Forelimb muscle (tissue), 1 donor: ENCODE data around the gene SBK2. TPM values are rescaled to one million over a fixed set of nuclear protein-coding genes. Genes with fewer than 3 reads are reported as not detected.
"Not testable (repeated sequence)": the region's sequence is repeated elsewhere in the genome, so short reads cannot be mapped to it uniquely, and the experiment has no call there.

Experiments used
- DNase-seq: peaks from one replicate; pipeline ENCODE4 v3.0.0-alpha.2; 2013; ENCODE audit warnings: low read depth
- polyA plus RNA-seq: library from polyadenylated mRNA; unstranded; fragments of 120-200 nt; gene quantifications from one replicate; pipeline ENCODE4 v1.2.1, GENCODE V29; 2013; ENCODE audit not compliant: insufficient read length

SBK2 gene
- polyA plus RNA-seq, 1 donor: 3.1 TPM

DNA sequence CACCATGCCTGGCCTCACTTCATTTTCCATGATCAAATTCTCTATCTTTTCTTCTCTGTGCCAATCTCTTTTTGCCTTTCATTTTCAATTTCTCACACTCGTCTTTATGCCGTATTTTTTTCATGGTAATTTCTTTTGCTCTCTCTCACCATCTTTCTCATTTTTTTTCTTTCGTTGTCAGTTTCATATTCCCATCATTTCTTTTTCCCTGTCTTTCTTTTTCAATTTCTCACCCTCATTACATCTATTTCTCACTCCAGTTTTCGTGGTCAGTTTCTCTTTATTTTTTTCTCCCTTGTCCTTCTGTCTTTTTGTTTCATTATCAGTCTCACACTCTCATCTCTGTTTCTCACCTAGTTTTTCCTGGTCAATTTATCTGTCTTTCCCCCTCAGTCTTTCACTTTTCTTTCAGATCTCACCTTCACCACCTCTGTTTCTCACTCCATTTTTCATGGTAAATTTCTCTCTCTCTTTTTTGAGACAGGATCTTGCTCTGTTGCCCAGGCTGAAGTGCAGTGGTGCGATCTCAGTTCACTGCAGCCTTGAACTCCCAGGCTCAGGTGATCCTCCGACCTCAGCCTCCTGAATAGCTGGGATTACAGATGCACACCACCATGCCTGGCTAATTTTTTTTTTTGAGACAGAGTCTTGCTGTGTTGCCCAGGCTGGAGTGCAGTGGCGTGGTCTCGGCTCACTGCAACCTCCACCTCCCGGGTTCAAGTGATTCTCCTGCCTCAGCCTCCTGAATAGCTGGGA, 34.6 kb downstream of the SBK2 start:
- no peak for DNase-seq

DNA sequence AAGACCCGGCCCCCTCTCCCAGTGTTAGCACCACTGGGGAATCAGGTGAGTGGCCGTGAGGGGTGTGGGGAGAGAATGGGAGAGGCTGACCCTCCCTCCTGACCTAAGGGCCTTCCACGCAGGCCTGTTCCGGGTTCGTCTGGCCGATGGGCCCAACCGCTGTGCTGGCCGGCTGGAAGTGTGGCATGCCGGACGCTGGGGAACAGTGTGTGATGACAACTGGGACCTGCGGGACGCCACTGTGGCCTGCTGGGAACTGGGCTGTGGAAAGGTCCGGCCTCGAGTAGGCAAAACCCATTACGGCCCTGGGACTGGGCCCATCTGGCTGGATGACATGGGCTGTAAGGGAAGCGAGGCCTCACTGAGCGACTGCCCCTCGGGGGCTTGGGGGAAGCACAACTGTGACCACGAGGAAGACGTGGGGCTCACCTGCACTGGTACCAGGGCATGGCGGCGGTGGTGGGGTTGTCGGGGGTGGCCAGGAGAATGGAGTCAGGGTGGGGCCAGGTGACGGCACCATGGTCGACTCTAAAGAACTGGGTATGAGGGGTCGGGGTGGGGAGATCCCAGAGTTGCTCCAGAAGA, 36.5 kb downstream of the SBK2 start:
- no peak for DNase-seq

DNA sequence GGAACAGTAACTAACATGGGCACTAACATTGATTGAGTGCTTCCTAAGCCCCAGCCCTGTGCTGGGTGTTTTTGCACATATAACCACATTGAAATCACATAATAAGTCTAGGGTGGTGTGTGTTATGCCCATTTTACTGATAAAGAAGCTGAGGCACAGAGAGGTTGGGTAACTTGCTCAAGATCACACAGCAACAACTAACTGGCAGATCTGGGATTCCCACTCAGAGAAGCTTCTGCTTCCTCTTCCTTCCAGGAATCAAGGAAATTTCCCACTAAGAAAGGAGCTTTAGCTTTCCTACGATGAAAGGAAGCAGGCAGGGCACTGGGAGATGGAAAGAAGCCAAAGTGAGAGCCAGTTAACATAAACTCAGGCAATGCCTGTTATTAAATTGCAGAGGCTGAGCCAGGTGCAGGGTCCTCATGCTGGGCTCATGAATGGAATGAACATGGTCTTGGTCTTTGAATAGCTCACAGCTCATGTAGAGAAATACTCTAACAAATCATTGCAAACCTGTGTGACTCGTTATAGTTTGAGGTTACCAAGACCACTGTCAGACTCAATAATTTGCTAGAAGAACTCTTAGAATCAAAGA, 38.6 kb downstream of the SBK2 start:
- no peak for DNase-seq

DNA sequence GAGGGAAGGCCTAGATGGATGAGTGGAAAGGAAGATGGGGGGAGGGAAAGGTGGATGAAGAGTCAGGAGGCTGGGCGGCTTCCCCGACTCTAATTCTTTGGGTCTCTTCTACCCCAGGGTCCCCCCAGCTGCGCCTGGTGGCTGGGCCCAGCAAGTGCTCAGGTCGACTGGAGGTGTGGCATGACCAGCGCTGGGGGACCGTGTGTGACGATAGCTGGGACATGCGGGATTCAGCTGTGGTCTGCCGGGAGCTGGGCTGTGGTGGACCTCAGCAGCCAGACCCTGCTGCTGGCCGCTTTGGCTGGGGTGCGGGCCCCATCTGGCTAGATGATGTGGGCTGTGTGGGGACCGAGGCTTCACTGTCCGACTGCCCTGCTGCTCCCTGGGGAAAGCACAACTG, 39.2 kb downstream of the SBK2 start:
- DNase-seq: no peak

DNA sequence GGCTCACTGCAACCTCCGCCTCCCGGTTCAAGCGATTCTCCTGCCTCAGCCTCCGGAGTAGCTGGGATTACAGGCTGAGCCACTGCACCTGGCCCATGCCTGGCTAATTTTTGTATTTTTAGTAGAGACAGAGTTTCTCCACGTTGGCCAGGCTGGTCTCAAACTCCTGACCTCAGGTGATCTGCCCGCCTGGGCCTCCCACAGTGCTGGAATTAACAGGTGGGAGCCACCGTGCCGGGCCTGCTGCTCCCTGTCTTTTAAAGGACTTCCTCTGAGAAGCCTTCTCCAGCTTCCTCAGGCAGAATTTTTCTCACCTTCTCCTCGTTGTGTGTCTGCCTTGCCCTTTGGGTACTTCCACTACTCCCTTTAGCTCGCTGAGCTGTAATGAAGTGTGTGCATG, 40.1 kb downstream of the SBK2 start:
- not testable (repeated sequence) for DNase-seq

DNA sequence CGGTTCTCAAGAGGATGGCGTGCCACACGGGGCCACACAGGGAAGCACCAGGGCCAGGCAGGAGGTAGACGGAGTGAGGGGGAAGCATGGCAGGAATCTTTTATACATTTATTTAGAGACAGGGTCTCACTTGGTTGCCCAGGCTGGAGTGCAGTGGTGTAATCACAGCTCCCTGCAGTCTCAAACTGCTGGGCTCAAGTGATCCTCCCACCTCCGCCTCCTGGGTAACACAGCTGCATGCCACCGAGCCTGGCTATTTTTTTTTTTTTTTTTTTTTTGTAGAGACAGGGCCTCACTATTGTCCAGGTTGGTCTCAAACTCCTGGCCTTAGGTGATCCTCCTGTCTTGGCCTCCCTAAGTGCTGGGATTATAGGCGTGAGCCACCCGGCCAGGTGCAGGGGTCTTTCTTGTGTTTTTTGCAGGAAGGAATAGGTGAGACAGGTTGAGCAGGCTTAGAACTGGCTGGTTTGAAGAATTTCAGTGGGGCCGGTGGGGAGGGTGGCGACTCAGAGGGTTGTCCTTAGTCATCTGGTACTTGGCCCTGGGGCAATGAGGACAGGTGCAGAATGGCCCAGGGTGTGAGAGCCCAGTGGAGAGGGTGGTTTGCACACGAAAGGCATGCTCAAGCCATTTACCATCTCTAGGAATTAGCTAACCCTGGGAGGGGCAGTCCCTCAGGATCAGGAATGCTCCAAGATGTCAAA, 41.1 kb downstream of the SBK2 start:
- no peak for DNase-seq

DNA sequence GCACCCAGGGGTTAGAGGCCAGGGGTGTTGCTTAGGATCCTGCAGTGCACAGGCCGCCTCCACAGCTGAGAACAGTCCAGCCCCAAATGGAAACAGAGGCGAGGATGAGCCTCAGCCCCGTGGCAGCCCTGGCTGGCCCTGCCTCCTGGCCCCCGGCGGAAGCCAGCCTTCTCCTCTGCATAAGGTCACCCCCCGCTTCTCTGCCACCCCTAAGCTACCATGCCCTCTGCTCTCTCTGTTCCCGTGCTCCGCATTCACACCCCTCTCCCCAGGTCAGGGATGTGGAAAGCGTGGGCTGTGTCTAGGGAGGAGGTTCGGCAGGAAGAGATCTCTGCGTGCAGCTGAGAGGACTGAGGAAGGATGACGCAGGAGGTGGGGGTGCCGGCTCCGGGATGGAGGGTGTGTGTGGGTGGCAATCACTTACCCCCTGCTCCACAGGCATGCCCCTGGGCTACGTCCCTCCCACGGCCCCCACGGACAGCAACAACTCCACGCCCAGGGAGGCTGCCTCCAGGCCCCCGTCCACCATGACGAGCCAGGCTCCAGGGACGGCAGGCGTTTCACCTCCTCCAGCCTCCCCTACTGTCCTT, 42.7 kb downstream of the SBK2 start:
- no peak for DNase-seq

DNA sequence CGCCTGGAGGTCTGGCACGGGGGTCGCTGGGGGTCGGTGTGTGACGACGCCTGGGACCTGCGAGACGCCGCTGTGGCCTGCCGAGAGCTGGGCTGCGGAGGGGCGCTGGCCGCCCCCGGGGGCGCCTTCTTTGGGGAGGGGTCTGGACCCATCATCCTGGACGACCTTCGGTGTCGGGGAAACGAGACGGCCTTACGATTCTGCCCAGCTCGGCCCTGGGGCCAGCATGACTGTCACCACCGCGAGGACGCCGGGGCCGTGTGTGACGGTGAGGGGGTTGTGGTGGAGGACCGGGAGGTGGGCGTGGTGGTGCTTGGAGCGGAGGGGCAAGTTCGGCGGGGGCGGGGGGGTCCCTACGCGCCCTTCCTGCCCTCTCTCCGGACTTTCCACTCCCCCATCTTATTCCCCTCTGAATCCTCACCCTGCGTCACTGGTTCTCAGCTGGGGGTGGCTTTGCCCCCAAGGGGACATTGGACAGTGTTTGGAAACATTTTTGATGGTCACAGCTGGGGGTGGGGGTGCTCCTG, 43.2 kb downstream of the SBK2 start:
- no peak for DNase-seq

DNA sequence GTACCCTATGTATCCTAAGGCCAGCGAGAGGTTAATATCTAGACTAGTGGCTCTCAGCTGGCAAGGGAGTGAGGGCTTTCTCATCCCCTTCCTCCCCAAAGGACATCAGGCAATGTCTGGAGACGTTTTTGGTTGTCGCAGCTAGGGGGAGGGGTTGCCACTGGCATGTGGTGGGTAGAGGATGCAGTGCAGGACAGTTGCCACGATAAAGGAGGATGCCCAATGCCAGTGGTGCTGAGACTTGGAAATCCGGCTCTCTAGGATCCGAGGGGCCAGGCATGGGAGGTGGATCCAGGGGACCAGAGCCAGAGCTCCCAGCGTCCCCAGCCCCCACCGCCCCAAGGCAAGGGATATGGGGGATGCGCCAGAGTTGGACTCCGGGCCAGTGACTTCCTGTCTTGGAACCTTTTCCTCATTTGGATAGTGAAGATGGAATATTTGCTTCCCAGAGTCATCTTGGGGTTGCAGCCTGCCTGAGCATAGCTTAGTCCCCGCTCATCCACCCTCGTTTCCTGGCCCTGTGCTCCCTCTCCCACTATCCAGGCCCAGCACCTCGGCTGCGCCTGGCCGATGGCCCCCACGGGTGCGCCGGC, 43.8 kb downstream of the SBK2 start:
- DNase-seq: no peak

DNA sequence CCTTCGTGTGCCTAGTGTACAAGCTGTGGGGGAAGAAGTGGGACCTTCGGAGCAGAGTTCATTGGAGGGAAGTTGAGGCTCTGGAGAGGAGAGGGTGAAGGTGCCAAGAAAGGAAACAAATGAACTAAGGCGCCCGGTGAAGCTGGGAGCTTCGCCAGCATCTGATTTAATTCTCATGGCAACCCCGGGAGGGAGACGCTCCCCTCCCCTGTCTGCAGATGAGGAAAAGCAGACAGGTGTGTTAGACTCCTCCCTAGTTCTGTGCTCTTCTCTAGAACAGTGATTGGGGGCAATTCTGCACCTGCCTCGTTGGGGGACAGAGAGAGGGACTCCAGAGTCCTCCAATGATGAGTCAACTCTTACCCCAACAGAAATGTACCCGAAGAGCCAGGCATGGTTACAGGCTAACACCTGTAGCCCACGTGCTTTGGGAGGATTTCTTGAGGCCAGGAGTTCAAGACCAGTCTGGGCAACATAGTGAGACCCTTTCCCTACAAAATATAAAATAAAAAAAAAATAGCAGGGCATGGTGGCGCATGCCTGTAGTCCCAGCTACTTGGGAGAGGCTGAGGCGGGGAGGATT, 44.5 kb downstream of the SBK2 start:
- no peak for DNase-seq

DNA sequence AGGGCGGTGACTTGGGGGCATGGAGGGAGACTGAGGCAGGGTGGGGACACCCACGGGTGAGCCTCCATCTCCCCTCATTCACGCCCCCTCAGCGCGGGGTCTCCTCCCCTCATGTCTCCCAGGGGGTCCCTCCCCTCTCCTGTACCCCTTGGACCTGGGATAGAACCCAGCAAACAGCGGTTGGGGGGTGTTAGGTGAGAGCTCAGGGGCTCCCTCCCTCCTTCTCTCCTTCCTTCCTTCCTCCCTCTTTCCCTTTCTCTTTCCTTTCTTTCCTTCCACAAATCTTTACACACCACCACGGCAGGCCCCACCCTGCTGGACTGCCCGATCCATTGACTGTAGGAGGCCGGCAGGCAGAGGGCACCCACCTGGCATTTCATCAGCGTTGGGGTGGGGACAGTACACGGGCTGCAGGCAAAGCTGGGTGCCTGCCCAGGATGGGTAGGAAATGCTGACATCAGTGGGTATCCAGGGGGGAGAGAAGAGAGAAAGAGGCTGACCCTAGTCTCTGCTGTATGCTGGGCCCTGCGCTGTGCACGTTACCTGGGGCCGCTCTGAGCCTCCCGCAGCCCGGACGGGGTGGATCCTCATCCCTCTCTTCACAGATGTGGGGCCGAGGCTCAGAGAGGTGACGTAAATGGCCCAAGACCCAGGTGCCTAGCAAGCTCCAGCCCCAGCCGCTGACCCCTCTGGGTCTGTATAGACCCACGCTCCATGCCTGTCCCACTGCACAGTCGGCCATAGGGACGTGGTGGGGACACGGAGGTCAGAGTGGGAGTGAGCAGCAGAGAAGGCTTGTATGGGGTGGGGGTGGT, 45.2 kb downstream of the SBK2 start:
- DNase-seq: no peak

DNA sequence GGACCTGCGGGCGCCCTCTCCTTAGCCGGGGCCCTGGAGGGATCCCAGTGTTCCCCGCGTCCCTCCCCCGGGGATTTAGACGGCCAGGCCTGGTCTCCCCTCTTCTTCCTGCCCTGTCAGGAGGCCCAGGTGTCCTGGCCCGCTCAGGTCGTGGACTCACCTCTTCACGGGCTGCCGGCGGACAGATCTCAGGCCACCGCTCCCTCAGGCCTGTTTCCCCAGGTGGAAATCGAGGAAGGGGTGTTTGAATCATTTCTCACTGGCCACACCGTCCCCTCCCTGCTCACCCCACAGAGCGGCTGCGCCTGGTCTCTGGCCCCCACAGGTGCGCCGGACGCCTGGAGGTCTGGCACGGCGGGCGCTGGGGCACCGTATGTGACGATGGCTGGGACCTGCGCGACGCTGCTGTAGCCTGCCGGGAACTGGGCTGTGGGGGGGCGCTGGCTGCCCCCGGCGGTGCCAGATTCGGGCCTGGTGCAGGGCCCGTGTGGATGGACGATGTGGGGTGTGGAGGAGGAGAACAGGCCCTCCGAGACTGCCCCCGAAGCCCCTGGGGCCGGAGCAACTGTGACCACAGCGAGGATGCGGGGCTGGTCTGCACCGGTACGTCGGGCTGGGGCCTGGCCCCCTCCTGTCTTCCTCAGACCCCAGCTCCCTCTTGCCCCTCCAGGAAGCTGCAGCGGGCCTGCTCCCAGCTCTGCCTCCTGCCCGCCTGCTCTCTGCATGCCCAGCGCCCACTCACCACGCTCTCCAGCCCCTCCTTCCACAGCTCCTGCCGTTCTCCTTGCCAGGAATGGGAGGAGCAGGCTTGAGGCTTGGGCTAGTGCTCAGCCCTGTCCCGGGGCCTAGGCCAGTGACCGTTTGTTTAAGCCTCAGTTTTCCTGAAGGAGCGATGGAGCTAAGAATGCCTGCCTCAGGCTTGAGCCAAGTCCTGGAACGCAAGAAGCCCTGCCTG, 46.2 kb downstream of the SBK2 start:
- DNase-seq: no peak

DNA sequence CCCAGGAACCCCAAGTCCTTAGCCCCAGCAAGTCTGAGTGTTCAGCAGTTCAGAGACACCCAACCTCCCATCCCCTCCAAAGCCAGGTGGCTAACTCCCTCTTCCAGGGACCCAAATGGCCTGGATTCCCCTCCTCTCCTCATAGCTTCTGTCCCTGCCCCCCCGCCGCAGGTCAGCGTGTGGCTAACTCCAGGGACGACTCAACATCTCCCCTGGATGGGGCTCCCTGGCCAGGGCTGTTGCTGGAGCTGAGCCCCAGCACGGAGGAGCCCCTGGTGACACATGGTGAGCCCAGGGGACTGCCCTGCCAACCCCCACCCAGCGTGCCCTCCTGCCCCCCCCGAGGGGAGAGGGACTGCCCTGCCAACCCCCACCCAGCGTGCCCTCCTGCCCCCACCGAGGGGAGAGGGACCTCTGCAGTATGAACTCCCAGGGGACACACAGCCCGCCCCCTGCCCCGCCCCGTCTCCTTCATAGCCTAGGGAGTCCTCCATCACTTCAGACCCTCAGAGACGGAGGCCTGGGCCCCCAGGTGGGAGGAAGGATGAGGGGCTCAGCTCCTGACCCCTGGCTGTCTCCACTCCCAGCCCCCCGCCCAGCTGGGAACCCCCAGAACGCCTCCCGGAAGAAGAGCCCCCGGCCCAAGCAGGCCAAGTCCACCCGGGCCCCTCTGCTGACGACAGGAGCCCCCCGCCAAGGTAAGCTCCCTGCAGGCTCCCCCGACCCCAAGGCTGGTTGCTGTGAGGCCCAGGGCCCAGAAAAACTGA, 47.0 kb downstream of the SBK2 start:
- no peak for DNase-seq

DNA sequence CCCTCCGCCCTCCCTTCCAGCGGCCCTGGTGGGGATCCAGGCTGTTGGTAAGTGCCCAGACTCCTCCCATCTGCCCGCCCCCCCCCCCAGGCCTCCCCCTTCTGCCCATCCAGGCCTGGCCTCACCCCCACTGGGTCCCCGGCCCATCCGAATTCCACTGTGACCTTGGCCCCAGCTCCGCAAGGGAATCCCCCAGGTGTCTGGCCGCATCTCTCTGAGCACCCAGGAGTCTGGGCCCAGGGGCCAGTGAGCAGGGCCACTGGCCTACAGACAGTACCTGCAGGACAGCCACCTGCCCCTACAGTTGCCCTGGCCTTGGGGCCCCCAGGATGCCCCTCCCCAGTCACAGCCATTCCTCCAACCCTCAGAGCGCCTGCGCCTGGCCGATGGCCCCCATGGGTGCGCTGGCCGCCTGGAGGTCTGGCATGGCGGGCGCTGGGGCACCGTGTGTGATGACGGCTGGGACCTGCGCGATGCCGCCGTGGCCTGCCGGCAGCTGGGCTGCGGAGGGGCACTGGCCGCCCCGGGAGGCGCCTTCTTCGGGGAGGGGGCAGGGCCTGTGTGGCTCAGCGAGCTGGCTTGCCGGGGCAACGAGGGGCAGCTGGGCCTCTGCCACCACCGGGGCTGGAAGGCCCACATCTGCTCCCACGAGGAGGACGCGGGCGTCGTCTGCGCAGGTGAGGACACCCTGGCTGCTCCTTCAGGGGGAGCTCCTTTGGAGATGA, 47.8 kb downstream of the SBK2 start:
- DNase-seq: no peak

DNA sequence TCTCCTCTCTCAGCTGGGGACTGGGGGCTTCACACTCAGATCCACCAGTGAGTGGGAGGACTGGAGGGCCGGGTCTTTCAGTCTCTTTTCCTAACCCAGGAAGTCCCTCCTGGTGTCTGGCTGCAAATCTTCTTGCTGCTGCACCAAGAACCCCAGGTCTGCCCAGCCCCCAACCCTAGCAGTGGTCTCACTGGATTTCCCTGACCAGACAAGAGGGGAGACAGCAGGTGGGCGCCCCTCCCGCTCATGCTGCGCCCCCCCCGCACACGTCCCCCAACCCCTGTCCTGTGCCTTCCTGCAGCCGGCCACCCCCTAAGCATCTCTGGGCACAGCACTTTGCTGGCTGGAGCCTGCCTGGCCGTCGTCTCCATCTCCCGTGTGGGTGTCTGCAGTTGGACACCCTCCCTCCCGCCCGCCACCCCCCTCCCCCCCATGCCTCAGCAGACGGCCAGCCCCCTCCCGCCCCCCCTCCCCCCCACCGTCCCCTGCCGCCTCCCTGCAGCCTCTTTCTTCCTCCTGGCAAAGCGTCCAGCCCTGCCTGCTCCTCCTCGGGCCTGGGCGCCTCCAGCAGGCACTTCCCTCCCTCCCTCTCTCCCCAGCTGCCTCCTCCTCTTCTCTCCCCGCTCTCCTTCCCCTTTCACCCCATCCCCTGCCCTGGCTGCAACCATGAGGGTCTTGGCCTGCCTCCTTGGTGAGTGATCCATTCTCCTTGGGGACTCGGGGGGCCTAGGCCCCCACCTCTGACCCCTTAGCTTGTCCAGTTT, 48.8 kb downstream of the SBK2 start, which contains the start of gene SSC5D:
SSC5D (plus strand) TSS at position 513 of the 764 bp plus-strand sequence; CDS start at position 667, 154 bp downstream.
- DNase-seq: no peak

DNA sequence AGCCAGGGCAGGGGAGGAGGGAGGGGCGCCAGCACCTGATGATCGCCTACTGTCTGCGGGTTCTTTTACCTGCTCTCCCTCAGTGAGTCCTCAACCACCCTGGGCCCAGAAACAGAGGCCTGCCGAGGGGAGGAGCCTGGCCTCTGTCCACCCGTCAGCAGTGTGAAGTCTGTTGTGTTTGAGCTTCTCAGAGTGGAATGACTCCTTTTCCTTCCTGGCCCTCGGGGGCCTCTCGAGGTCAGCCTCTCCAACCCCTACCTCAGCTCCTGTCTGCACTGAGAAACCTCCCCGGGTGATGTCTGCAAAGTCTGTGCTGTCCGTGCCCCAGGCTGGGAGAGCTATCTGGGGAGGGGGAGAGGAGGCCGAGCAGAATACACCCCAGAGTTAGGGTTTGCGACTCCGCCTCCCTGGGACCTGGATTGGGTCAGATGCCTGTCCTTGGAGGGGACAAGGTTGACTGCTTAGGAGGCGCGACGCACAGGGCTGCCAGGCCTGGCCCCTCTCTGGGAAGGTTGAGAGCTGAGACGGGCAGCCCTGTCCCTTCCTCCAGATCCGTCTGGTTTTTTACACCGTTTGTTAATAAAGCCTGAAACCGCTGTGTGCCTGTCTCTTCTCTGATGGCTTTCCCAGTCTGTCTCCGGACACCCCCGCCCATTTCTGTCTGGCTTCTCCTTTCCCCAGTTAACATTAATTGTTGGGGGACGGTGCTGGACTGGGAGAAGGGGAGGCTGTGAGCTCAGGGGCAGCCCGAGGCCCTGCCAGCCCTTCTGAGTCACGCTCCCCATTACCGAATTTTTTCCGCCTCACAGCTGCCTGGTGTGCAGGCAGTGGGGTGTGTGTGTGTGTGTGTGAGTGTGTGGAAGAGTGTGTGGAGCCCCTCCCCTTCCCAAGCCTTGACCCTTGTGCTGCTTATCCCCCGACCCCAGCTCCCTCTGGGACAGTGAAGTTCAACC, 49.7 kb downstream of the SBK2 start:
- peak; percentile 88 for DNase-seq
